ENCODE data around the gene TANK.

The TANK gene

GRCh38 chr2:161134547-161135518, 25.4 kb upstream of the TANK start:
- DNase-seq = no peak

GRCh38 chr2:161135951-161136593, 24.2 kb upstream of the TANK start:
- no peak for DNase-seq

- no peak for DNase-seq
Measured at GRCh38 chr2:161136696-161137324, 23.4 kb upstream of the TANK start.

DNA sequence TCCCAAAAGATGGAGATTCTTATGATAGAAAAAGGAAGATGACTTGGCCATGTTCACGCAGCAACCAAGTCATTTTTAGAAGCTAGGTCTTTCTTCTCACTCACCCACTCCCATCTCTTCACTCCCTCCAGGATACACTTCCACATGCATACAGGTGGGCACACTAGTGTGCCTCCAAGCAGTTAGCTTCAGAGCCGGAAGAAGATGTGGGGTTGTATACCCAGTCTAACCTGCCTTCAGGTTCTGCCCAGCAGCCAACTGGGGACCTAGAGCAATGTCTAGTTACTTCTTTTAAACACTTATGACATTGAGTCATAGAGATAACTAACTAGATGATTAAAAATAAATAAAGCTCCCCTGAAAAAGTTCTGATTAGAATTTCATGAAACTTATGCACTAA, 21.8 kb upstream of the TANK start:
- no peak for DNase-seq

DNA sequence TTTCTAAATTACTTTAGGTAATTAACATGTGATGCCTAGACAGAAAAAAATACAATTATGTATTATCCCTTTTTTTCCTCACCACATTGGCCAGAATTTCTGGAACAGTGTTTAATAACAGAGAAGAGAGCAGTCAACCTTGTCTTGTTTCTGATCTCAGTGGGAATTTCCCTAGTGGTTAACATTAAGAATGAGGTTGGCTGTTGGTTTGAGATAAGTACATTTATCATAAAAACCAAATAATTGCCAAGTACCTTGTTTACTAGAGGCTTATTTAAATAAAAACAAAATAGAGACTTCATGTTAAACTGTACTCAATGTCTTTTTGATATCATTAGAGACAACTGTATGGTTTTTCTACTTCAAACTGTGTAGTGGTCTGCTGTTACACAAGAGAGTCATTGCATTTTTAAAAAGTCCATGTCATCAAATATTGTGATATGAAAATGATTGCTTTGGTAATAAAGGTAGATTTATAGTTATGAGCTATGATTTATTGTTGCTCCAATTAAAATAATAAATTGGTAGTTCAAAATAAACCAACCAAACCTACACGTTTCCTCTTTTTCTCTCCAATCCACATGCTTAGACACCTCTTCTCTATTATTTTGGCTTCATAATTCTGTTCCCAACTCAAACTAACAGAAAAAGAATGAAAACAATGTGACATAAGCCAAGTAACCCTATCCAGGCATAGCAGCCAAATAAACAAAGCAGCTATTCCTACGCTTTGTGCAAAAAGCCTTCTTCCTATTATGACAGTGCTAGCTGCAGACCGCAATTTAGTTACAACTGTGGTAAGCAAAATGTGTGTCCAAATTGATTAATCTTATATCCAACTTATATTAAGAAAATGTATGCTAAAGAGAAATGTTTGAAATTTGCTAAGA, 20.9 kb upstream of the TANK start:
- no peak for DNase-seq

- DNase-seq = no peak
Measured at GRCh38 chr2:161141033-161141432, 19.2 kb upstream of the TANK start.

DNA sequence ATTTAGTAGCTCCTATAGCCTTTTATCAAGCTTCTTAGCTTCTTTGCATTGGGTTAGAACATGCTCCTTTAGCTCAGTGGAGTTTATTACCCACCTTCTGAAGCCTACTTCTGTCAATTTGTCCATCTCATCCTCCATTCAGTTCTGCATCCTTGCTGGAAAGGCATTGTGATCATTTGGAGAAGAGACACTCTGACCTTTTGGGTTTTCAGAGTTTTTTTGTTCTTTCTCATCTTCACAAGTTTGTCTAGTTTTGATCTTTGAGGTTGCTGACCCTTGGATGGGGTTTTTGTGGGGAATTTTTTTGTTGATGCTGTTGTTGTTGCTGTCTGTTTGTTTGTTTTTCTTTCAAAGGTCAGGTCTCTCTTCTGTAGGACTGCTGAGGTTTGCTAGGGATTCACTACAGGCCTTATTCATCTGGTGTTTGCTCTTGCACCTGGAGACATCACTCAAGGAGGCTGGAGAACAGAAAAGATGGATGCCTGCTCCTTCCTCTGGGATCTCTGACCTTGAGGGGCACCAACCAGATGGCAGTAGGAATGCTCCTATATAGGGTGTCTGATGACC, 13.9 kb upstream of the TANK start:
- no peak for DNase-seq

DNA sequence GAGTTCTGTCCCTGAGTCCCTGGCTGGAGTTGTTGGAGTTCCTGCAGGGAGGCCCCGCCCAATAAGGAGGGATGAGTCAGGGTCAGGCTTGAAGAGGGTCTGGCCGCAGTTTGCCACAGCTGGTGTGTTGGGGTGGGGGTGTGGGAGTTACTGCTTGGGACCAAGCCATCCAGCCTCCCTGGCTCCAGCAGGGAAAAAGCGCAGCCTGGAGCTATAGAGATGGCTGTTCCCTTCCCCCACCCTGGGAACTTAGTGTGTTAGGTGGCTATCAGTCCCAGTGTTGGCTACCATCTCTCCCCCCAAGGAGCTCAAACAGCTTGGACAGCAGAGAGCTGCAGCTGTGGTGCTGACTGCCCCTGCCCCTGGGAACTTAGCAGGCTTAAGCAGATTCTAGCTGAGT, 13.2 kb upstream of the TANK start:
- DNase-seq = no peak

- DNase-seq = no peak
Measured at GRCh38 chr2:161147856-161148255, 12.4 kb upstream of the TANK start.

GRCh38 chr2:161150704-161151103, 9.5 kb upstream of the TANK start:
- no peak for DNase-seq

DNA sequence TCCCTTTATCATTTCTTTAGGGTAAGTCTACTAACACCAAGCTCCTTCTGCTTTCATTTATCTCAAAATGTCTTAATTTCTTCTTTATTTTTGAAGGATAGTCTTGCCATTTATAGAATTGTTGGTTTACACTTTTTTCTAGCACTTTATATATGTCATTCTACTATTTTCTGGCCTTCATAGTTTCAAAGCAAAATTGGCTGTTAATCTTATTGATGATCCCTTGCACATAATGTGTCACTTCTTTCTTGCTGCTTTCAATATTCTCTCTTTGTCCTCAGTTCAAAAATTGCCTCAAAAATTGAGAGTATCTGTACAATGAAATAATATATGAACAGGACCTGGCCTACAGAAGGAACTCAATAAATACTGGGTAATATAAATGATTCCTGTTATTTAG, 7.9 kb upstream of the TANK start:
- DNase-seq = no peak

GRCh38 chr2:161158882-161159281, 1.3 kb upstream of the TANK start:
- DNase-seq = no peak

DNA sequence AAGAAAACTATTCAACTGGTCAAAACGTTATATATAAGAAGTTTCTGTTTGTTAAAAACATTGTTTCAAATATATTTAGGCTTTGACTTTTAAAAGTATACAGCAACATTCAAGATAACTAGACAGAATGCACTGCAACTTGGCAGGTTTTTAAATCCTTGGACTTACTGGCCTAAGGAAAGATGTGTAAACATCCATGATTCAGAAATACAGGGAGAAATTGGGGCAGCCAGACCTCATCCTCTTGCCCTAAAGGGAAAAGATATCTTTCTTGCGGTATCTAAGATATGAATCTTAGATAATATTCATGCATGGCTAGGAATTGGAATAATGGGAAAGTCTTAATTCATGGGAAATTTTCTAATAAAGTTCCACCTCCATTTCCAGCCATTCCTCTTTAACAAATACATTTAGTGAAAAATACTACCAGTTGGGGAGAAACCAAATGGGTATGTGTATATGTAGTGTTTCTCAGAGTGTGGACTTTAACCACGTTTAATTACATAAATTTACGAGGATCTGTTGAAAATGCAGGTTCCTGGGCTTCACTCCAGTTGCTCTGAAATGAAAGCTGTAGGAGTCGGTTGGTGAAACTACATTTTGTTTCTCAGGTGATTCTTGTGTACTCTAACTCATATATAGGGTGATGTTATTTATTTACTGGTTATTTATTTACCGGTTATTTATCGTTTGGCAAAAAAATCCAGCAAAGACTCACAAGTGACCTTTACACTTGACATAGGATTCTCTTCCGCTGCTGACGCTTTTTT, 587 bp upstream of the TANK start:
- DNase-seq = no peak

- no peak for DNase-seq
Measured at GRCh38 chr2:161161074-161161706, 962 bp downstream of the TANK start.

- no peak for DNase-seq
Measured at GRCh38 chr2:161163440-161163839, 3.2 kb downstream of the TANK start.

GRCh38 chr2:161164161-161164560, 3.9 kb downstream of the TANK start:
- no peak for DNase-seq

DNA sequence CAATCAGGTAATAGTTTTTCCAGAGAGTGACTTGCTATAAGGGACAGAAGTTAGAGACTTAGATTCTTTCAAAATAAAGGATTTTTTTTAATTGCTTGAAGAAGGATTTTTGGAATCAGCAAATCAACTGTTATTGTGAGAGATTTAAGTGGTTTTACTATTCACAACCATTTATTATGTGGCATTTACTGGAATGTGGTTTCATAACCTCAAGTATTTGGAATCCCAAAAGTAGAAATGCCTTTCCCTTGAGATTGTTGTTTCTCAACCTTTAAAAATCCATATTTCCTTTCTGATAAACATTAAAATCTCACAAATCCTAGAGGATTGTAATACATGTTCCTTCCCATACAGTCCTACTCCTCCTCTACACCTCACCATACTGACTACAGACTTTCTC, 5.0 kb downstream of the TANK start:
- no peak for DNase-seq

GRCh38 chr2:161165811-161166210, 5.6 kb downstream of the TANK start:
- no peak for DNase-seq

DNA sequence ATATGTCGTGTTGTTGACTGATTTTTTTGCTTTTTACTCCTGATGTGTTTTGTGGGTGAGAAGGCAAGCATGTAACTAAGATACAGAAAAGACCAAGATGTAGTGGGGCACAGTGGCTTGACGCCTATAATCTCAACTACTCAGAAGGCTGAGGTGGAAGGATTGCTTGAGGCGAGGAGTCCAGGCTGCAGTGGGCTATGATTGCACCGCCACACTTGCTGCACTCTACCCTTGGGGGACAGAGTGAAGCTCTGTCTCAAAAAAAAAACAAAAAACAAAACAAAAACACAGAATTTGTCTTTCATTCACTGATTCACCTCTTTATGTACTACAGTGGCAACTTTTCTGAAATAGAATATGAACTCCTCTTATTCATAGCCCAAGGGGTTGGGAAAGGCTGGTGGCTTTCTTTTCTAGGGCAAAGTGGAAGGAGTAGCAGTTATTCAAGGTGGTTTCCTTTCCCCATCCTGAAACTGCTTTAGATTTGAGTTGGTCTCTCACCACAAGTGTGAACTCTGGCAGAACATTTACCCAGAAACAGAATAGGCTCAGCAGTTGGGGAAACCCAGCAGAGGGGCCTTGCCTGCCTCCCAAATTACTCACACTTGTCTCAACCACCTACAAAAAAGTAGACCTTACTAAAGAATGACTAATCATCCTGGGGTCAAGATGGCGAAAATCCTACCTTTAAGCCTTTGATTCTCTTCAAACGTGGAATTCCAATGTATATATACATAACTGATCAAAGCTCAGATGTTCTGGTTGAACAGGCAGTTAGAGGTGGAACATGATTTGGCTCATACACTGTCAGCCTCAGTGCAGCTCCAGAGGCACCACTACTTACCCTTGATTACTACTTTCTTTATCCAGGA, 6.5 kb downstream of the TANK start:
- DNase-seq = peak; percentile 36

- DNase-seq = no peak
Measured at GRCh38 chr2:161169335-161169734, 9.1 kb downstream of the TANK start.
